H9 (cell line): ENCODE data around the gene TBC1D19. TPM values are rescaled to one million over a fixed set of nuclear protein-coding genes. Genes with fewer than 3 reads are reported as not detected.

Experiments used
- DNase-seq: peaks from one replicate; pipeline ENCODE4 v3.0.0-alpha.2; 2017
- H2AFZ ChIP-seq: one replicate; pipeline ENCODE4 v1.6.1; 2013; ENCODE audit warnings: mild to moderate bottlenecking, low read length, control low read depth, moderate library complexity
- H2AK5ac ChIP-seq: 2 replicates; pipeline ENCODE4 v1.6.1; 2013; ENCODE audit warnings: low read length, control low read depth, mixed read lengths; ENCODE audit not compliant: insufficient read length
- H2BK120ac ChIP-seq: one replicate; pipeline ENCODE4 v1.6.1; 2013; ENCODE audit warnings: low read depth, mild to moderate bottlenecking, low read length, control low read depth, inconsistent platforms; ENCODE audit not compliant: poor library complexity, severe bottlenecking
- H2BK12ac ChIP-seq: 2 replicates; pipeline ENCODE4 v1.6.1; 2013; ENCODE audit warnings: low read length, control low read depth, mixed read lengths, low read depth; ENCODE audit not compliant: insufficient read length
- H2BK15ac ChIP-seq: 2 replicates; pipeline ENCODE4 v1.6.1; 2013; ENCODE audit warnings: low read depth, low read length, control low read depth
- H2BK20ac ChIP-seq: one replicate; pipeline ENCODE4 v1.6.1; 2013; ENCODE audit warnings: low read depth, mild to moderate bottlenecking, low read length, control low read depth, inconsistent platforms; ENCODE audit not compliant: poor library complexity, severe bottlenecking
- H2BK5ac ChIP-seq: 2 replicates; pipeline ENCODE4 v1.6.1; 2013; ENCODE audit warnings: low read length, control low read depth, mixed read lengths; ENCODE audit not compliant: insufficient read length
- H3K14ac ChIP-seq: 2 replicates; pipeline ENCODE4 v1.6.1; 2013; ENCODE audit warnings: low read length, control low read depth; ENCODE audit not compliant: insufficient read depth
- H3K18ac ChIP-seq: 2 replicates; pipeline ENCODE4 v1.6.1; 2013; ENCODE audit warnings: low read depth, mild to moderate bottlenecking, mixed read lengths, low read length, control low read depth; ENCODE audit not compliant: insufficient read length
- H3K23ac ChIP-seq: 2 replicates; pipeline ENCODE4 v1.6.1; 2013; ENCODE audit warnings: low read length, control low read depth, mixed read lengths, low read depth; ENCODE audit not compliant: insufficient read length
- H3K23me2 ChIP-seq: 2 replicates; pipeline ENCODE4 v1.6.1; 2013; ENCODE audit warnings: low read depth, mild to moderate bottlenecking, mixed read lengths, low read length, control low read depth; ENCODE audit not compliant: insufficient read length, poor library complexity, severe bottlenecking
- H3K27ac ChIP-seq: 2 replicates; pipeline ENCODE4 v1.5.1; 2013; ENCODE audit warnings: low read length, control low read depth, mixed read lengths, low read depth; ENCODE audit not compliant: insufficient read length
- H3K27me3 ChIP-seq: 2 replicates; pipeline ENCODE4 v1.6.1; 2013; ENCODE audit warnings: low read length, control low read depth, inconsistent platforms; ENCODE audit not compliant: insufficient read depth
- H3K4ac ChIP-seq: 2 replicates; pipeline ENCODE4 v1.6.1; 2013; ENCODE audit warnings: low read depth, mild to moderate bottlenecking, control low read depth, inconsistent platforms, low read length, moderate library complexity
- H3K4me1 ChIP-seq: 2 replicates; pipeline ENCODE4 v1.6.1; 2013; ENCODE audit warnings: low read length, control low read depth, inconsistent platforms; ENCODE audit not compliant: insufficient read depth
- H3K4me2 ChIP-seq: 2 replicates; pipeline ENCODE4 v1.6.1; 2013; ENCODE audit warnings: low read length, control low read depth, mixed read lengths; ENCODE audit not compliant: insufficient read length, insufficient read depth
- H3K56ac ChIP-seq: 2 replicates; pipeline ENCODE4 v1.6.1; 2013; ENCODE audit warnings: low read depth, mild to moderate bottlenecking, mixed read lengths, low read length, control low read depth; ENCODE audit not compliant: insufficient read length
- H3K79me1 ChIP-seq: 2 replicates; pipeline ENCODE4 v1.6.1; 2013; ENCODE audit warnings: low read depth, mild to moderate bottlenecking, moderate library complexity, low read length, control low read depth, inconsistent platforms; ENCODE audit not compliant: insufficient read depth, poor library complexity, severe bottlenecking
- H3K79me2 ChIP-seq: 2 replicates; pipeline ENCODE4 v1.6.1; 2013; ENCODE audit warnings: low read length, control low read depth, inconsistent platforms; ENCODE audit not compliant: insufficient read depth
- H3K9ac ChIP-seq: 2 replicates; pipeline ENCODE4 v1.6.1; 2013; ENCODE audit warnings: low read length, control low read depth, mixed read lengths; ENCODE audit not compliant: insufficient read length; ENCODE audit errors: extremely low read depth
- H3K9me3 ChIP-seq: one replicate; pipeline ENCODE4 v1.6.1; 2013; ENCODE audit warnings: low read depth, low read length, inconsistent platforms; ENCODE audit not compliant: control insufficient read depth
- H3T11ph ChIP-seq: one replicate; pipeline ENCODE4 v1.6.1; 2013; ENCODE audit warnings: mild to moderate bottlenecking, low read length, control low read depth, inconsistent platforms
- H4K20me1 ChIP-seq: one replicate; pipeline ENCODE4 v1.6.1; 2013; ENCODE audit not compliant: control insufficient read depth, insufficient read length, insufficient read depth
- H4K5ac ChIP-seq: 2 replicates; pipeline ENCODE4 v1.6.1; 2013; ENCODE audit warnings: low read depth, mild to moderate bottlenecking, mixed read lengths, low read length, control low read depth; ENCODE audit not compliant: insufficient read length
- H4K8ac ChIP-seq: replicated peaks from 2 replicates; pipeline ENCODE4 v1.6.1; 2013; ENCODE audit warnings: low read length, control low read depth, mixed read lengths, low read depth; ENCODE audit not compliant: insufficient read length
- H4K91ac ChIP-seq: 2 replicates; pipeline ENCODE4 v1.6.1; 2013; ENCODE audit warnings: low read depth, mild to moderate bottlenecking, moderate library complexity, mixed read lengths, low read length, control low read depth; ENCODE audit not compliant: insufficient read length
- H3K27ac Mint-ChIP-seq, 3 experiments: 2 replicates in 2 of 3; 3 replicates in 1 of 3; pipeline ENCODE4 v1.8.0; 2020 to 2021; ENCODE audit warnings: mixed read lengths in 3 of 3, mild to moderate bottlenecking in 1 of 3, moderate library complexity in 1 of 3
- H3K27me3 Mint-ChIP-seq: 2 replicates; pipeline ENCODE4 v1.8.0; 2021; ENCODE audit warnings: low read depth, mild to moderate bottlenecking, moderate library complexity, mixed read lengths
- H3K36me3 Mint-ChIP-seq, 3 experiments: 2 replicates in 2 of 3; 3 replicates in 1 of 3; pipeline ENCODE4 v1.8.0; 2020 to 2021; ENCODE audit warnings: low read depth in 3 of 3, mixed read lengths in 3 of 3; ENCODE audit not compliant: insufficient read depth in 1 of 3
- H3K4me1 Mint-ChIP-seq, 2 experiments: 2 replicates each; pipeline ENCODE4 v1.8.0; 2020; ENCODE audit warnings: mixed read lengths in 2 of 2
- H3K4me3 Mint-ChIP-seq, 2 experiments: 2 replicates in 1 of 2; 3 replicates in 1 of 2; pipeline ENCODE4 v1.8.0; 2020 to 2021; ENCODE audit warnings: mild to moderate bottlenecking in 2 of 2, mixed read lengths in 2 of 2, moderate library complexity in 1 of 2
- H3K9me3 Mint-ChIP-seq, 2 experiments: 2 replicates in 1 of 2; 3 replicates in 1 of 2; pipeline ENCODE4 v1.8.0; 2020; ENCODE audit warnings: mild to moderate bottlenecking in 2 of 2, mixed read lengths in 2 of 2, moderate library complexity in 1 of 2
- WGBS: extraction: QIAGEN DNeasy Blood & Tissue Kit; methylation state at CpG from one replicate; pipeline ENCODE4 v1.1.7; 2013; ENCODE audit warnings: missing lambda C conversion rate, low lambda C conversion rate, mixed read lengths; ENCODE audit not compliant: insufficient read length; ENCODE audit errors: extremely low coverage; 5-methylcytosine and 5-hydroxymethylcytosine counted together
- total RNA-seq: library from RNA; stranded (reverse); gene quantifications from 2 replicates; pipeline ENCODE4 v1.2.1, GENCODE V29; 2021
- TF ChIP-seq, protein P1 (sequence below): fragments of 200-600 bp; sonication (generic); conservative IDR thresholded peaks from 3 replicates; pipeline ENCODE4 v1.8.0; 2021; ENCODE audit warnings: antibody characterized with exemption, mild to moderate bottlenecking

TBC1D19 gene
- total RNA-seq, 1 experiment from 2014 or later = 3.2 TPM

DNA sequence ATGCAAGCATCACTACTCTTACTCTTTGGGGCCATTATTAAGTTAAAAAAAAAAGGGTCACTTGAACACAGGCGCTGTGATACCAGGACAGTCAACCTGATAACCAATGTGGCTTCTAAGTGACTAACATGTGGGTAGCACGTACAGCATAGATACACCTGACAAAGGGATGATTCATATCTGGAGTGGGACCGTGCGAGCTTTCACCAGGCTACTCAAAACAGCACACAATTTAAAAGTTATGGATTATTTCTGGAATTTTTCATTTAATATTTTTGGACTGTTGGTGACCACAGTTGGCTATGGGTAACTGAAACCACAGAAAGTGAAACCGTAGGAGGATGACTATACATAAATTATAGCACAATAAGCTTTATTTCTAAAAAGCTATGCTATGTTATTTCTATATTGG is 162.9 kb downstream of the TBC1D19 start:
- H4K8ac ChIP-seq = no peak overlapping the region
- no peak overlapping the region for H2AFZ ChIP-seq
- no peak overlapping the region for H3K27ac Mint-ChIP-seq
- H3K56ac ChIP-seq = no peak overlapping the region
- no peaks in the 10 kb centered on the region for H3K27me3 Mint-ChIP-seq
- no CpG with 5 or more reads among the region's 5 CpGs for WGBS
- H3K27me3 ChIP-seq = no peaks in the 10 kb centered on the region
- no peaks in the 10 kb centered on the region for H3K79me1 ChIP-seq
- no peak overlapping the region for H4K5ac ChIP-seq
- no peak overlapping the region for H3K27ac ChIP-seq
- TF ChIP-seq, protein P1, sequence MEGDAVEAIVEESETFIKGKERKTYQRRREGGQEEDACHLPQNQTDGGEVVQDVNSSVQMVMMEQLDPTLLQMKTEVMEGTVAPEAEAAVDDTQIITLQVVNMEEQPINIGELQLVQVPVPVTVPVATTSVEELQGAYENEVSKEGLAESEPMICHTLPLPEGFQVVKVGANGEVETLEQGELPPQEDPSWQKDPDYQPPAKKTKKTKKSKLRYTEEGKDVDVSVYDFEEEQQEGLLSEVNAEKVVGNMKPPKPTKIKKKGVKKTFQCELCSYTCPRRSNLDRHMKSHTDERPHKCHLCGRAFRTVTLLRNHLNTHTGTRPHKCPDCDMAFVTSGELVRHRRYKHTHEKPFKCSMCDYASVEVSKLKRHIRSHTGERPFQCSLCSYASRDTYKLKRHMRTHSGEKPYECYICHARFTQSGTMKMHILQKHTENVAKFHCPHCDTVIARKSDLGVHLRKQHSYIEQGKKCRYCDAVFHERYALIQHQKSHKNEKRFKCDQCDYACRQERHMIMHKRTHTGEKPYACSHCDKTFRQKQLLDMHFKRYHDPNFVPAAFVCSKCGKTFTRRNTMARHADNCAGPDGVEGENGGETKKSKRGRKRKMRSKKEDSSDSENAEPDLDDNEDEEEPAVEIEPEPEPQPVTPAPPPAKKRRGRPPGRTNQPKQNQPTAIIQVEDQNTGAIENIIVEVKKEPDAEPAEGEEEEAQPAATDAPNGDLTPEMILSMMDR = no peak
- H3K4me3 Mint-ChIP-seq = no peak overlapping the region
- H4K20me1 ChIP-seq = no peaks in the 10 kb centered on the region
- H3T11ph ChIP-seq = no peak overlapping the region
- H3K23me2 ChIP-seq = no peaks in the 10 kb centered on the region
- no peaks in the 10 kb centered on the region for H3K79me2 ChIP-seq
- no peak overlapping the region for H3K18ac ChIP-seq
- no peak overlapping the region for H2BK120ac ChIP-seq
- H2BK15ac ChIP-seq = no peak overlapping the region
- no peaks in the 10 kb centered on the region for H3K9me3 Mint-ChIP-seq
- H2AK5ac ChIP-seq = no peak overlapping the region
- peaks cover 3% of the 10 kb centered on the region in 2 experiments for H3K4me1 Mint-ChIP-seq
- no peak overlapping the region for H2BK12ac ChIP-seq
- no peak overlapping the region for H3K14ac ChIP-seq
- no peaks in the 10 kb centered on the region for H3K36me3 Mint-ChIP-seq
- no peak overlapping the region for H3K4ac ChIP-seq
- H3K9ac ChIP-seq = no peak overlapping the region
- no peak overlapping the region for H2BK20ac ChIP-seq
- H2BK5ac ChIP-seq = no peak overlapping the region
- no peak overlapping the region for H4K91ac ChIP-seq
- H3K23ac ChIP-seq = no peak overlapping the region
- H3K4me1 ChIP-seq = no peaks in the 10 kb centered on the region
- DNase-seq = no peak
- no peaks in the 10 kb centered on the region for H3K9me3 ChIP-seq
- no peak overlapping the region for H3K4me2 ChIP-seq
